Measurements from ENCODE around the gene OR2A12. TPM values are rescaled to one million over a fixed set of nuclear protein-coding genes. Genes with fewer than 3 reads are reported as not detected.
"Not testable (repeated sequence)": the region's sequence is repeated elsewhere in the genome, so short reads cannot be mapped to it uniquely, and the experiment has no call there.

Gene OR2A12
- not detected for polyA plus RNA-seq

GRCh38 chr7:144085978-144086377 is at the start of gene OR2A12:
OR2A12 (plus strand) TSS chr7:144086278; CDS start chr7:144095108, 8,830 bp downstream.
- 74 to 96% (median 92%) methylated on average over 2 of the region's 2 CpGs for WGBS, 3 donors
- H3K27ac ChIP-seq (ENCODE audit: low read depth, low read length) = no peak within 1 kb of the TSS

- no peak overlapping the region for H3K27ac ChIP-seq (ENCODE audit: low read depth, low read length)
- WGBS, 3 donors = 0 to 92% (median 54%) methylated on average over 1 of the region's 1 CpG
These were observed 49.7 kb upstream of the OR2A12 start for GRCh38 chr7:144036302-144036885.

- WGBS, 3 donors = 53 to 75% (median 54%) methylated on average over 1 of the region's 1 CpG
- H3K27ac ChIP-seq (ENCODE audit: low read depth, low read length) = no peak overlapping the region
These were observed 48.6 kb upstream of the OR2A12 start for GRCh38 chr7:144037414-144038035.

GRCh38 chr7:144038887-144039286 is 47.2 kb upstream of the OR2A12 start:
- 51 to 76% (median 74%) methylated on average over 4 of the region's 4 CpGs for WGBS, 3 donors
- H3K27ac ChIP-seq (ENCODE audit: low read depth, low read length) = no peak overlapping the region

- 52 to 59% (median 56%) methylated on average over 1 of the region's 1 CpG for WGBS, 3 donors
These were observed 37.4 kb upstream of the OR2A12 start, which contains the start of gene OR2A5 for GRCh38 chr7:144048648-144049047. OR2A5 (plus strand) TSS chr7:144048948; CDS start chr7:144050402, 1,454 bp downstream.

GRCh38 chr7:144049491-144049890 is 36.6 kb upstream of the OR2A12 start:
- WGBS, 3 donors = 49 to 70% (median 61%) methylated on average over 2 of the region's 2 CpGs
- no peak overlapping the region for H3K27ac ChIP-seq (ENCODE audit: low read depth, low read length)

More at GRCh38 chr7:144048648-144049047, 37.4 kb upstream of the OR2A12 start, which contains the start of gene OR2A5:
- H3K27ac ChIP-seq (ENCODE audit: low read depth, low read length) = no peak within 1 kb of the TSS

- H3K27ac ChIP-seq (ENCODE audit: low read depth, low read length) = no peak overlapping the region
- 58 to 73% (median 60%) methylated on average over 3 of the region's 3 CpGs for WGBS, 3 donors
These were observed 36.0 kb upstream of the OR2A12 start for GRCh38 chr7:144050093-144050492.

- not testable (repeated sequence) for H3K27ac ChIP-seq (ENCODE audit: low read depth, low read length)
- WGBS, 3 donors = 84 to 94% (median 91%) methylated on average over 8 of the region's 8 CpGs
These were observed 35.2 kb upstream of the OR2A12 start for GRCh38 chr7:144050884-144051283.

- no peak overlapping the region for H3K27ac ChIP-seq (ENCODE audit: low read depth, low read length)
- 73 to 92% (median 83%) methylated on average over 3 of the region's 3 CpGs for WGBS, 3 donors
These were observed 28.1 kb upstream of the OR2A12 start for GRCh38 chr7:144057954-144058353.

GRCh38 chr7:144063710-144064109 is 22.4 kb upstream of the OR2A12 start:
- WGBS, 3 donors = 40 to 44% (median 41%) methylated on average over 3 of the region's 3 CpGs
- no peak overlapping the region for H3K27ac ChIP-seq (ENCODE audit: low read depth, low read length)

- H3K27ac ChIP-seq (ENCODE audit: low read depth, low read length) = no peak within 1 kb of the TSS
- WGBS, 3 donors = 53 to 86% (median 77%) methylated on average over 1 of the region's 1 CpG
These were observed 16.6 kb upstream of the OR2A12 start, which contains the start of gene OR2A25 for GRCh38 chr7:144069511-144069910. OR2A25 (plus strand) TSS chr7:144069811; CDS start chr7:144074220, 4,409 bp downstream.

GRCh38 chr7:144069953-144070352 is 16.1 kb upstream of the OR2A12 start:
- H3K27ac ChIP-seq (ENCODE audit: low read depth, low read length) = no peak overlapping the region
- 74 to 78% (median 75%) methylated on average over 2 of the region's 2 CpGs for WGBS, 3 donors

- no peak overlapping the region for H3K27ac ChIP-seq (ENCODE audit: low read depth, low read length)
- WGBS, 3 donors = 93 to 94% (median 94%) methylated on average over 8 of the region's 8 CpGs
These were observed 11.7 kb upstream of the OR2A12 start for GRCh38 chr7:144074374-144074773.

GRCh38 chr7:144086730-144087129 is 652 bp downstream of the OR2A12 start:
- no peak overlapping the region for H3K27ac ChIP-seq (ENCODE audit: low read depth, low read length)
- WGBS, 3 donors = 63 to 75% (median 72%) methylated on average over 4 of the region's 4 CpGs

- WGBS, 3 donors = 80 to 89% (median 86%) methylated on average over 1 of the region's 1 CpG
- no peak overlapping the region for H3K27ac ChIP-seq (ENCODE audit: low read depth, low read length)
These were observed 1.2 kb downstream of the OR2A12 start for GRCh38 chr7:144087230-144087629.

- WGBS, 3 donors = 83 to 94% (median 91%) methylated on average over 3 of the region's 3 CpGs
- H3K27ac ChIP-seq (ENCODE audit: low read depth, low read length) = no peak overlapping the region
These were observed 4.6 kb downstream of the OR2A12 start for GRCh38 chr7:144090667-144091066.

GRCh38 chr7:144098776-144099175 is 12.7 kb downstream of the OR2A12 start:
- no peak overlapping the region for H3K27ac ChIP-seq (ENCODE audit: low read depth, low read length)

GRCh38 chr7:144100607-144101006 is 14.5 kb downstream of the OR2A12 start:
- H3K27ac ChIP-seq (ENCODE audit: low read depth, low read length) = no peak overlapping the region
- WGBS, 3 donors = 38 to 57% (median 48%) methylated on average over 3 of the region's 3 CpGs

- no peak overlapping the region for H3K27ac ChIP-seq (ENCODE audit: low read depth, low read length)
These were observed 16.0 kb downstream of the OR2A12 start for GRCh38 chr7:144102041-144102440.

- no peak overlapping the region for H3K27ac ChIP-seq (ENCODE audit: low read depth, low read length)
These were observed 19.1 kb downstream of the OR2A12 start for GRCh38 chr7:144105211-144105610.

Data from adipose tissue (tissue), 3 donors.